SU-DHL-6 (cell line): ENCODE data around the gene AGAP3.

Experiments
- CTCF ChIP-seq: fragments of 200-600 bp; sonication (generic); IDR thresholded peaks from one replicate; pipeline ENCODE4 v1.5.1; 2017; ENCODE audit warnings: antibody characterized with exemption, mild to moderate bottlenecking, low read length, moderate library complexity; ENCODE audit not compliant: insufficient read depth, poor library complexity, severe bottlenecking
- EZH2phosphoT487 ChIP-seq: fragments of 200-600 bp; sonication (generic), shearing (Covaris generic); conservative IDR thresholded peaks from 2 replicates; pipeline ENCODE4 v1.6.1; 2018; ENCODE audit warnings: mild to moderate bottlenecking, antibody characterized with exemption, low read length, moderate library complexity, mixed read lengths

GRCh38 chr7:151168787-151169162, 82.5 kb downstream of the AGAP3 start:
- TF ChIP-seq CTCF (no peak), EZH2phosphoT487 (no peak)
